CD4-positive, alpha-beta T cell treated with Interleukin-12 subunit alpha and Interleukin-12 subunit beta, for 1 hour (primary cell): ENCODE results near the gene SHROOM3.
"Not testable (repeated sequence)": the region's sequence is repeated elsewhere in the genome, so short reads cannot be mapped to it uniquely, and the experiment has no call there.

Experiments used
- DNase-seq: peaks from one replicate; pipeline ENCODE4 v3.0.0-alpha.2; 2020

Gene SHROOM3

DNA sequence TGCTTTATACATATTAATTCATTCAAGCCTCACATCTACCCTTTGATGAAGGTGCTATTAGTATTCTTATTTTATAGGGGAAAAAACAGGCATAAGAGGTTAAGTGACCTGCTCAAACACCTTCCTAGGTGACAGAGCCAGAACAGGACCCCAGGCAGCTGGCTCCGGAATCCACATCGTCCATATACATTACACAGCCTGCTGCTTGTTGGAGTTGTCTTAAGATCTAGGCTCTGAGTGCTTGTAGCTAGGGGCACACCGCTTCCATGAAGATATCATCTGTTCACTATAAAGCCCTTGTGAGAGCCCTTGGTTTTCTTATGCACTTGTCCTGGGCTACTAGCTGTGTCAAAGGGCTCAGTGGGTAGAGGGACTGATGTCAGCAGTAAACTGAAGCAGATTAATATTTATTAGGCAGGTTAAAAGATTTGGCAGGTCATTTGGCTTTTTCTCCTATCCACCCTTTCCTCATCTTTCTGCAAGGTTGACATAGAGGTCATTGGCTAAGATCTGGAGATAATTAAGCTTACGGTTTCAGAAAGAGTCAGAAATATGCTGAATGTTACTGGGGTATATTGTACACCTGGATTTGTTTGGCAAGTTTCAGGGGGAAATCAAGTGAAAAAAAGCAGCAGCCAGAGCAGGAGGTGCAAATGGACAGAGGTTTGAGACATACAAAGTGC, 267.6 kb downstream of the SHROOM3 start:
- DNase-seq: no peak

DNA sequence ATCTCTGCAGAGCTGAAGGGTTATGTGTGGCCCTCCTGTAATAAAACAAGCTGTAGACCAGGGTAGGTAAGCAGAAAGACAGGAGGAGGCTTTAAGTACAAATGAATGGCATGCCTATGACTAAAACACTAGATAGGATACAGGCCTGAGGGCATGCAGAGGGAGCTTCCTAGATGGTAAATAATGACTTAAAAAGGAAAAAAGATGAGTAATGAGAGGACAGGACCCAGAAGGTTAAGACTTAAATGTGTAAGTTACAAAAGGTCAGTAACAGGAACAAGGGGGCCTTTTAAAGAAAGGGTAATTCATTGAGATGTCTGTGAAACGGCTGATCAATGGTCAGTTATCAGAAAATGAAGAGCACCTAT, 268.1 kb downstream of the SHROOM3 start:
- no peak for DNase-seq

DNA sequence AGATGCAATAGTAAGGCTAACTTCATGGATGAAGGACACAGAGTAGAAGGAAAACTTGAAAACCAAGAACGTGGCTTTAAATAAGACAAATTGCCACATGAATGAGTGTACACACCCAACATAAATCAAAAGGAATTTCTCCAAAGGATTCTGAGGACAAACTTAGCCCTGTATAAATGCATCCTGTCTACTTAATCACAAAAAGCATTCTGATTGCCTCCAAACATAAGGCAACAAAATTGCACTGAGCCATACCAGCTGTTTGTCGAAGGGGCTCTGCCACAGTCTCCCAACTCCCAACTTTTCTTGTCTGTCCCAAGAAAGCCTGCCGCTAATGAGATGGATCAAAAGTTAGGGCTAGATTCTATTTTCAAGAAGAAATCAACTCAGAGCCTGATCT, 268.6 kb downstream of the SHROOM3 start:
- no peak for DNase-seq

DNA sequence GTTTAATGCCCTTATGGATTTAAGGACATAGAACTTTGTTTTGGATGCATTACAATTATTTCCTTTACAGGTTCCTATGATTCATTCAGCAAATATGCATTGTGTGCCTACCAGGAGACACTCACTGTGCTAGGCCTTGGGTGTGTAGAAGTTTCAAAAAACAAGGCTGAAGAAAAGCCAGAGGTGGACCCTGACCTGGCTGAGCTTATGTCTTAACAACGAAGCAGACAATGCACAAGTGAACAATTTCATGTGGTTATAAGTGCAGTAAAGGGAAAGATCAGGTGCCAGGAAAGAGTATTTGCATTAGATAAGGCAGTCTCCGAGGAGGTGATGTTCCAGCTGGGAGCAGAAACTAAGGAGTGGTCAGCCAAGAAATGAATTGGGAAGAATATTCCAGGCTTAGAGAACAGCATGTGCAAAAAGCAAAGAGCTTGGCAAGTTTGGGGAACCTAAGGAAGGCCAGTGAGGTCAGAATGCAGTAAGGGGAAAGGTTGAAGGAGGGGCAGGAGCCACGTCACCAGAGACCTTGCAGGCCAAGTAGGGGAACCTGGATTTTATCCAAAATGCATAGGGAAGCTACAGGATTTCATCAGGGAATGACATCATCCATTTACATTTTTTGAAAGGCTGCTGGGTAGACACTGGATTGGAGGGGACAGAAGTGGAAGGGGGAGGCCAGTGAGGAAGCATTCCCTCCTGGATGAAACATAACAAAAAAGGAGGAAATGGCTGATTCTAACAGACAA, 269.3 kb downstream of the SHROOM3 start:
- no peak for DNase-seq

DNA sequence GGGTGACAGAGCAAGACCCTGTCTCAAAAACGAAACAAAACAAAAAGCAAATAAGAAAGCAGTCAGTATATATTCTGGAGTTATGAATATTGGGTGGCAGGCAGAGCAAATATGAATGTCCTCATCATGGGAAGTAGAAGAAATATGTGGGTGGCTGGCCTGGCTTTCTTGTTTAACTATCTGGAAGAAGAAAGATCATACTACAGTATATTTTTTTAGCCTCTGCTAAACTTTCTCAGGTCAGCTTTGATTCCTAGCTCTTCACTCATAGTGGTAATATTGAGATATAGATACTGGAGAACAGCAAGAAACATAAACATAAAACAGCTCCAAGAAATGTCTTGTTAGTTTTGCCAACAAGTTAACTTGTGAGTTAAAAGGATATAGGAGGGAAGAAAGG, 270.4 kb downstream of the SHROOM3 start:
- DNase-seq: no peak

DNA sequence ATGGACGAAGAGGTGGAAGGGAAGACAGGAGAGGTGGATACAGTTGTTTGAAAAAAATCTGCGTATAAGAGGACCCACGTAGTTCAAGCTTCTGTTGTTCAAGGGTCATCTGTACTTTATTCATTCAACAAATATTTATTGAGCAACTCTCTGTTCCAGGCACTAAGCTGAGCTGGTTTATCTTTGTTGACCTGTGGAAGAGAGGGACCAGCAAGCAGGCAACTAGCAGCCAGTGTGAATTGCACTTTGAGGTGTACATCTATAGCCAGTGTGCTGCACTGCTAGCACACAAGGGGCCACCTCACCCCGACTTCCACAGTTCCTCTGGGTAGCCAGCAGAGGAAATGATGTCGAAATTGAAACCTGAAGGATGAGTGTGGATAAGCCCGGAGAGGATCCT, 271.6 kb downstream of the SHROOM3 start:
- no peak for DNase-seq

DNA sequence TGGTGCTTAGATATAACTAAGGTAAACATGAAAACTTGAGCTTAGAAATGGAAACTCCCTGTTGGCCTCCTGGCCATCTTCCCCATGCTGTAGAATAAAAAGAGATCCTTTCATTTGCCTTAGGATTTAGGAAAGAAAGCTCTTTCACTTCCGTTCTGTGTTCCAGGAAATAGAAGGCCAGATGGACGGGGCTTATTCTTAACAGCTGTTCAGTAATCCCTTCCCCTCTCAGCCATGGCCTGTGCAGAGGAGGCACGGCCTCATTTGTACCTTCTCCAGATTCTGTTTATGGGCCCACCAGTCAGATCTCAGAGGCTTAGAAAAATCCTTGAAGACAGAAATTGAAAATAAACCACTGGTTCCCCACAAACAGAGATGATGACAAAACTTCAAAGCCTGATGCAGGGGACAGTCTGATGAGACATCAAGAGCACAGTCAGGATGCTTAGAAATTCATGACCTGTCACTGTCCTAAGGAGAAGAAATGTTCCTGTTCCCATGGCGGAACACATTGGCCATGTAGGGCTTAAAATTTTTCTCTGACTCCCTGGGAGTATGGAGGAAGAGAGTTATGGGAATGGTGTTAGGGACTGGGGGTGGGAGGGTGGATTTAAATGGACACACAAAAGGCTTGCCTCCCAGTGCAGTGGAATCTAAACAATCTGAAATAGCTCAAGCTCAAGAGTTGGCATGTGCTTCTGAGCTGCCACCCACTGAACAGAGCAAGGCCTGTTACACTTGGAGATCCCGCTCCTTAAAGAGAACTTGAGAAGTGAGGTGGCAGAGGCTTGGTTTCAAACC, 274.1 kb downstream of the SHROOM3 start:
- DNase-seq: no peak

DNA sequence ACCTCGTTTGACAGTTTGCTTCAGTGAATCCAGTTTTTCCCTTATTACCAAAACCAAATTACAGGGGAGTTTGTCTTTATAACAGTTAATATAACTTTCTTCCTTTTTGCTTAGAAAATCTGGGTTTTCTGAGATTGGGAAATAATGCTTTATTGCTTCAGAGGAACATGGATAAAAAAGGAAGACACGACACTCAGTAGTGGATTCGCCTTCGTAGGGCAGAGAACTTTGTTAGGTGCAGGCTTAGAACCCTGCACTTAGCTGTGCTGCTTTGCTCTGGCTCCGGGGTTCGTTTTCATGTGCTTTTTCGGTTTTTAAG, 274.7 kb downstream of the SHROOM3 start:
- DNase-seq: no peak

DNA sequence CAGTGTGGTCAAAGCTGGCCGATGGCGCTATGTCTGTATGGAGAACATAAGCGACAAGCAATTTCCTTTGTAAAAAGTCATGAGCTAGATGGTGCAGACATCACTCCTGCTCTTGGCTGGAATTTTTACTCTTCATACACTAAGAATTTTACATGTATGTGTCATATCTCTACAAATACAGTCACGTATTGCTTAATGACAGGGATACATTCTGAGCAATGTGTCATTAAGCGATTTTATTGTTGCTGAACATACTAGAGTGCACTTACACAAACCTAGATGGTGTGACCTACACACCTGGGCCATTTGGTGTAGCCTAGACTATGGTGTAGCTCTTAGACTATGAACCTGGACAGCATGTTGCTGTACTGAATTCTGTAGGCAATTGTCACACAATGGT, 277.5 kb downstream of the SHROOM3 start:
- DNase-seq: no peak

DNA sequence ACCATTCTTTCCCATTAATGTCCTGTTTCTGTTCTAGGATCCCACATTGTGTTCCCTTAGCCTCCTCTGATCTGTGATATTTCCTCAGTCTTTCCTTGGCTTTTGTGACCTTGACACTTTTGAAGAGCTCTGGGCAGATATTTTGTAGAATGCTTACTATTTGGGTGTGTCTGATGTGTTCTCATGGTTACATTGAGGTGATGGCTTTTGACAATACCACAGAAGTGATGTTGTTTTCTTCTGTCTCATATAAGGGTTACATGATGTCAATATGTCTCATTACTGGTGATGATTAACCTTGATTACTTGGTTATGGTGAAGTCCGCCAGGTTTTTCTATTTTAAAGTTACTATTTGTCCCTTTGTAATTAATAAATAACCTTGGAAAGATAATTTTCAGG, 279.2 kb downstream of the SHROOM3 start:
- DNase-seq: no peak

DNA sequence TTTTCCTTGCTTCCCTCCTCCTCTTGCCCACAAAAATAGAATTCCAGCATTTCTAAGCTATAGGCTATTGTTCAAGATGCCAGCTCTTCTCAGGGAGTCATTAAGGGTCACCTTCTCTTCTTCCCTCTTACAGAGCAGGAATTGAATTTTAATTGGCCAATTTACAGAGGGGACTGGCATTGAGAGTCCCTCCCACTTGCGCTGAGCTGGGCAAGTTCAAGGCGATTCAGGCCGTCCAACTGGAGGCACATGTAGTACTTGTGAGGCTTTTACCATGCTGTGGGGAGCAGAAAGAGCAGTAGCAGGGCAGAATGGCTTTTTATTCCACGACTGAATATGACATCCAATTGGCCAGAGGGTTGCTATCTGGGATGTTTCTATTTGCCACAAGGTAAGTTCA, 281.0 kb downstream of the SHROOM3 start:
- DNase-seq: no peak

DNA sequence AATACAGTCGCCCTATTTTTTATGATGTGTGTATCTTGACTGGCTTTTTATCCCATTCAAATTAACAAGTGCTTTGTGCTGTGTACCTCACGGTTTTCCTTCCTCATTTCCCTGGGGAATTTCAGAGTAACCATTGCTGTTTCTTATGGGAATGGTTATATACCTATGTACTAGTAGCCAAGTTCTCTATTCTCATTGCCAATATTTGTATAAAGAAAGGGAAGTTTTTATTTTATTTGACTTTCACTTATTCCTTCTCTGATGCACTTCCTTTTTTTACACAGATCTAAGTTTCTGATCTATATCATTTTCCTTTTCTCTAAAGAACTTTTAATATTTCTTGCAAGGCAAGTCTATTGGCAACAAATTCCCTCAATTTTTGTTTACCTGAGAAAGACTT, 281.6 kb downstream of the SHROOM3 start:
- no peak for DNase-seq

DNA sequence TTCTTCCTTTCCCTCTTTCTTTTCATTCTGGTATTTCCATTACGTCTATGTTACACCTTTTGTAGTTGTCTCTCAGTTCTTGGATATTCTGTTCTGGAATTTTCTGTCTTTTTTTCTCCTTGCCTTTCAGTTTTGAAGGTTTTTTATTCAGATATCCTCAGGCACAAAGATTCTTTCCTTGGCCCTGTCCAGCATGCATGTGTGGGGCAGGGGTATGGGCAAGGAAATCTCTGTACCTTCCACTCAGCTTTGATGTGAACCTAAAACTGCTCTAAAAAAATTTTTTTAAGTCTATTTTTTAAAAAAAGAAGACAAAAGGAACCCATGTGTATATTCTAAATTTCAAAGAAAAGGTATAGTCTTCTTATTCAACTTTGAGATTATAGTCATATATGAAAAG, 282.4 kb downstream of the SHROOM3 start:
- no peak for DNase-seq

DNA sequence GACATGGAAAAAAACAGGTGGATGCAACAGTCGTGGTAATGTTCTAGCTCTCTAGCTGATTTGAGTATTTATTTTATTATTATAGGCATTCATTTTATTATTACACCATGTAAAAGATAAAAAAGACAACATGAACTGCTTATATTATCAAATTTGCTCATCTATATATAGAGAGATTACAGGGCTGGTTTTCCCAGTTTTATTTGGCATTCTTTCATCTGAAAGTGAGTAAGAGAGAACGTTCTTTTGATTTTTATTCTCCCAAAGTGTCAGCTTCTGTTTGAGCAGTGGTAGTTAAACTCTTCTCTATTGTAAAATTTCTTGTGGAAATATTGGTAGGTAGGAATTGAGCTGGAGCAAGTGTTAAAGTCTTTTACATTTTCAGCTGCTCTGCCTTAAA, 283.0 kb downstream of the SHROOM3 start:
- DNase-seq: no peak

DNA sequence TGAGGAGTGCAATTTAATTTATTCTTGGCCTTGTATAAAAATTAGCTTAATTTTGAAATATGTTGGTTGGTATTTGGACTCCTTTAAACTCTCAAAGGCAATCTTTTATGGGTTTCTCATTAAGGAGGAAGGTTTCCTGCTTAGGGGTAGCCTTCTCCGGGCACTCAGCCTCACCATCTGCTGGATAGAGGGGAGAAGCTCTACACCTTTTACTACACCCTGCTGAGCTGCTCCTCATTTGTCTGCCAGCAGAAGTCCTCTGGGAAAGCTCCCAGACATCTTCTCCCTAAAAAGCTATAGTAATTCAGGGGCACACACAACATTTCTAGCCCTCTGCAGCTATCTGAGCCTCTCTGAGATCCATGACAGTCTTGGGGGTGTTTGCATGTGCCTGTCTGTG, 283.8 kb downstream of the SHROOM3 start:
- DNase-seq: no peak

DNA sequence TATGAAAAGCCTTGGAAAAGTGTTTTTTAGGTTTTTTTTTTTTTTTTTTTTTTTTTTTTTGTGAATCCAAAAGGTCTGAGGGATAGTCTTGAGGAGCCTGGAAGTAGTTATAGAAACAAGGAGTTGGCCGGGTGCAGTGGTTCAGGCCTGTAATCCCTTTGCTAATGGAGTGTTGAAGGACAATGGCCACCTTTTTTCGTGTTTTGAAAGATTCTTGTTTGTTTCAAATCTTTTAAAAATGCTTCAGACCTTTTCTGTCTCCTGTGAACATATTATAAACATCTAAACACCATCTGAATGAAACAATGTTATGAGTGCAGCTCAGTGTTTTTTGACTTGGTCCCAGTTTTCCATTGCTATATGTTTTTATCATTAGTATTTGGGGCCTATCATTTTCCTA, 285.1 kb downstream of the SHROOM3 start:
- DNase-seq: no peak

DNA sequence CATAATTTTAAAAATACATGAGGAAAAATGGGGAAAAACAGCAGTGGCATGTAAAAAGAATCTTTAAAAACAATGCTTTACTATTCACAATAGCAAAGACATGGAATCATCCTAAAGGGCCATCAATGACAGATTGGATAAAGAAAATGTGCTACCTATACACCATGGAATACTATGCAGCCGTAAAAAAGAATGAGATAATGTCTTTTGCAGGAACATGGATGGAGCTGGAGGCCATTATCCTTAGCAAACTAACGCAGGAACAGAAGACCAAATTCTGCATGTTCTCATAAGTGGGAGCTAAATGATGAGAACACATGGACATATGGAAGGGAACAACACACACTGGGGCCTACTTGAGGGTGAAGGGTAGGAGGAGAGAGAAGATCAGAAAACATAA, 287.1 kb downstream of the SHROOM3 start:
- DNase-seq: not testable (repeated sequence)

DNA sequence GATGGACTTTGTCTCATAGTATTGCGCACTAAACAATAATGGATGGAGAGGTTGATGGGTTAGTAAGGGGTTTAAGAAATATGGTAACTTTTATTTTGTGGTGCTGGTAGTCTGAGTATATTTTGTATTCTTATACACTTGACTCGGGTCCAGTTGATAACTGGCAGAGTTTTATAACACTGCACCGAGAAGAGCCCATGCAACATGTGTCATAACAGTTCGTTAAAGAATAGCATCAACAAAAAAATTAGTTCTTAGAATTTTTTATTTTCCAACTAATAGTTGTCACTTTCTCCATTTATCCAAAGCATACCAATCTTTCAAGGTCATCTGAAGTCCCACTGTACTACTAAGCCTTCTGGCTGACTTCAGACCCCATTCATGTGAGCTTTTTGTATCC, 287.8 kb downstream of the SHROOM3 start:
- DNase-seq: no peak

DNA sequence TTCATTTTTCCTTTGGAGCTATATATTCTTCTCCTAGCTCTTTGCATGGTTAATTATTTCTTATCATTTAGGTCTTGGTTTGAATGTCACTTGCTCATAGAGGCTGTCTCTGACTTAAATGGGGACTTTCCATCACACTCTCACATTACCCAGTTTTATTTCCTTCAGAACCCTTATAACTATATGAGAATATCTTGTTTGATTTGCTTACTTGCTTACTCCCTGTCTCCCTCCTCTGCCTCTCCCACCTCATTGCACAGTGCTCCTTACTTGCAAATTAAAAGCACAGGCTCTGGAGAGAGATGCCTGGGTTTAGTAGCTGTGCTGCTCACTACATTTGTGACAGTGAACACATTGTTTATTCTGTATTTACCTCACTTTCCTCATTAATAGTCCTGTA, 288.3 kb downstream of the SHROOM3 start:
- no peak for DNase-seq

DNA sequence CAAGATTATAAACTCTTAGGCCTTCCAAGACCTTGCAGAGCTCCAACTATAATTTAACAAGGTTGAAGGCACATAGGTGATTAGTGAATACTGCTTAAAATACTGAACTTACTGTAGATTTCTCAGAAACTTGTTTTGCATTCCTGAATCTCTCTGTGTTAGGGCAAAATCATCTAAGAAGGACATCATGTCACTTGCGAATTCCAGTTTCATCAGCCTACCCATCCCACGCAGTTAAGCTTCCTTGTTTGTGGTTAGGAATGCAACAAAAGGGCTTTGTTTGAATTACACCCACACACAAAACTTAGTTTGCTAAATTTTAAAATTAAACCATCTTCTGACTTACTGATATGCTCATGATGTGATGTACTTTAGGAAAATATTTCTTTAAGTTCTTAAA, 288.9 kb downstream of the SHROOM3 start:
- no peak for DNase-seq

DNA sequence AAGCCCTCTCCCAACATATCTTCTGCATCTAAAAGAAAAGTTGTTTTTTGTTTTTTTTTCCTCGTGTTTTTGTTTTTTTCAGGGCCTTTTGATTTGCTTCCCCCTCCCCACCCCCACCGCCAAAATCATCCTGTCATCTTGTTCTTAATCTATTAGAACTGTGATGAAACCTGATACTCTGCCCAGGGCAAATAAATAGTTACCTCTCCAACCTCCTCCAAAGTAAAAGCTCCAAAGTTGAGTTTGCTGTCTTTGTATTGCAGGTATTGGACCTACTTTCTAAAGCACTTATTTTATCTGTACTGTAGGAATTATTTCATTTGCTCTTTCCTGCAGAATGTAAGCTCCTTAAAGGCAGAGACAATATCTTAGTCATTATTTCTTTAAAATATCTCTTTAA, 290.0 kb downstream of the SHROOM3 start:
- DNase-seq: no peak

DNA sequence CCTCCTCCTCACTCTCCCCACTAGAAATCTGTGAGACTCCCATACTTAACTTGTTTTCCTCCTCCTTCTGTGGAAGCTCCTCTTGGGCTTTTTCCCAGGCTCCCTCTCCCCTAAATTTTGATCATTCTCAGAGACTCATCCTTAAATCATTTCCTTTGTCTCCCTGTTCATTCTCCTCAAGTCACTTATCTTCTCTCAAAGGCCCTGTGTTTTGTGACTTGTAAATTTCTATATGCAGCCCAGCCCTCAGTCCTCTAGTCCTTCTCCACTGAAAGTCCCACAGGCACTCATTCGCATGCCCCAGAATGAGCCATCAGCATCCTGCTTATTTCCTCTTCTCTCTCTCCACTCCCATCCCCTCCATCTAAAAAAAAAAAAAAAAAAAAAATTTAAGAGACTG, 291.1 kb downstream of the SHROOM3 start:
- no peak for DNase-seq

DNA sequence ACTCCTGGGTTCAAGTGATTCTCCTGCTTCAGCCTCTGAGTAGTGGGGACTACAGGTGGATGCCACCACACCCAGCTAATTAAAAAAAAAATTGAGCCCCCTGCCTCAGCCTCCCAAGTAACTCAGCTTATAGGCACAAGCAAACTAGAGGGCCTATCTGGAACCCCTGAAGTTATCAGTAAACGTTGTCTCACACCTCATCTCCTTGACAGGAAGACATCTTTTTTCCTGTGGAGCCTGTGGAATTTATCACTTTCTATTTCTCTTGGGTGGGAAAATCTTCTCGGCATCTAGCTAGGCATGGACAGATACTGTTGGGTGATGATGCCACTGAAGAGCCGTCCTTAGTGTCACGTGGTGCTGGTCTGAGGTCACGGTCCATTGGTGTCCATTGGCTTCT, 291.6 kb downstream of the SHROOM3 start:
- no peak for DNase-seq

DNA sequence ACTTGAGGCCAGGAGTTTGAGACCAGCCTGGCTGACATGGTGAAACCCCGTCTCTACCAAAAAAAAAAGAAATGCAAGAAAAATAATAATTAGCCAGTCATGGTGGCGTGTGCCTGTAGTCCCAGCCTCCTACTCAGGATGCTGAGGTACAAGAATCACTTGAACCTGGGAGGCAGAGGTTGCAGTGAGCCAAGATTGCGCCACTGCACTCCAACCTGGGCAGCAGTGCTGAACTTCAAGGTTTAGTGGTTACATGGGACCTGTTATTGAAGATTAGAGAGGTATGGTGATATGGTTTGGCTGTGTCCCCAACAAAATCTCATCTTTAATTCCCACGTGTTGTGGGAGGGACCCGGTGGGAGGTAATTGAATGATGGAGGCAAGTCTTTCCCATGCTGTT, 292.9 kb downstream of the SHROOM3 start:
- not testable (repeated sequence) for DNase-seq
